ENCODE measurements around the gene HES2.
"Not testable (repeated sequence)": the region's sequence is repeated elsewhere in the genome, so short reads cannot be mapped to it uniquely, and the experiment has no call there.

The HES2 gene

DNA sequence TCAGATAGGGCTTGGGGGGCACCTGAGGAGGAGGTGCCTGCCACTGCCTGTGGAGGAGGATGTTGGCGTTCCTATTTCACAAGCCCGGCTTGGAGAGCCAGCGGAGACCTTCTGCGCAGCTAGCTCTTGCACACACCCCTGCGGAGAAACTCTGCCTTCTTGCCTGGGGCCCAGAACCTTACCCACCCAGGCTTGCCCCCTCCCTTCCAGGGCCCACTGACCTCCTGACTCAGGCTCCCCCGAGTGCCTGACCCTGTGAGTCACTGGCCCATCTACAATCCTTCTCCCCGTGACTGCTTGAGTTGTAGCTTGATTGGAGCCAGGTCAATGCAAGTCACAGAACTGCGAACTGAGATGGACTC is 3.4 kb downstream of the HES2 start:
- DNase-seq: no peak

DNA sequence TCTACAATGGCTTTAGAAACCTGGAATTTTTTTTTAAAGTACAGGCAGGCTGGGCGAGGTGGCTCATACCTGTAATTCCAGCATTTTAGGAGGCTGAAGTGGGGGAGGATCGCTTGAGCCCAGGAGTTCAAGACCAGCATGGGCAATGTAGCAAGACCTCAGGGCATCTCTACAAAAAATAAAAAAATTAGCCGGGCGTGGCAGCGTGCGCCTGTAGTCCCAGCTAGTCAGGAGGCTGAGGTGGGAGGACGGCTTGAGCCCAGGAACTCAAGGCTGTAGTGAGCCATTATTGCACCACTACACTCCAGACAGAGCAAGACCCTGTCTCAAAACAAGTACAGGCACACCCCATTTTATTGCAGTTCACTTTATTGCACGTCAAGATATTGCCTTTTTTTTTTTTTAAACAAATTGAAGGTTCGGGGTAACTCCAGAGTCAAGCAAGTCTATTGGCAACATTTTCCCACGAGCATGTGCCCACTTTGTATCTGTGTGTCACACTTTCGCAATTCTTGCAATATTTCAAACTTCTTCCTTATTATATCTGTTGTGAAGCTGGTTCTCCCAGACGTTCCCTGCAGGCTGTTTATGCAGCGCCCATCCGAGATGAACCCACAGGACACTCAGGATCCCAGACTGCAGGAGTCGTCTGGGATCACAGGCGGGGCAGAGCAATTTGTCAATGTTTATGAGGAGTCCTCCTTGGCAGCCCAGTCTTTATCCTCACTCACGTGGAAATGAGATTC is 4.7 kb downstream of the HES2 start:
- no peak for DNase-seq

DNA sequence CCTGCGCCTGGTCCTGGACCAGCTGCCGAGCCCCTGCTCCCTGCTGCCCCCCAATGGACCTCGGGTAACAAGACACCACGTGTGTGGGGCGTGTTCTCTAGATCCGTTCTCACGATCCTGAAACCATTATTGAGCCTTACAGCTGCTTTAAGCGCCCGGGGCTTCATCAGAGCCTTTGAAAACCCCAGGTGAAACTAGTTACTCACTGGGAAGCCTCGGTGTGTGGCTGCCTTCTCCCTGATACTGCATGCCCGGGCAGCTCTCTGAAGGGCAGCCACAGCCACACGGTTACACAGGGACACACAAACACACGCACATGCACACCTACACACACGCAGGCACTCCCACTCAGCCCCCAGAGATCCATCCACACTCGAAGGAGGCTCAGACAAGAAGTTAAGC is 5.3 kb downstream of the HES2 start:
- peak; percentile 57 for DNase-seq

DNA sequence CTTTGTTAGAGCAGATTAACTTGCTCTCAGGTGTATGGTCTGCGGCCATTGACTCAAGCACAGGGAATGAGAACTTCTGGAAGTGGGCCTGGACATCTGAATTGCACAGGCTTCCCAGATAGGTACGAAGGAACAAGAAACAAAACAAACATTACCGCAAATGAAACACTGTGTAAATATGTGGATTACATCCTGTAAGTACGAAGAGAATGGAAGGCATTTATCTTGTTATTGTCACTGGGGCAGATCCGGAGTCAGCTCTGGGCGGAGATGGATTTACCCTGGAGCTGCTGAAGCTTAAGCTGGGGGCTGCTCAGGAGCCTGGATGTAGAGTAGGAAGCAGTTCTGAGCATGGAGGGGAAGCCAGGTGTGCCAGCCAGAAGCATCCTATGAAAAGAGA is 6.8 kb downstream of the HES2 start:
- DNase-seq: no peak

DNA sequence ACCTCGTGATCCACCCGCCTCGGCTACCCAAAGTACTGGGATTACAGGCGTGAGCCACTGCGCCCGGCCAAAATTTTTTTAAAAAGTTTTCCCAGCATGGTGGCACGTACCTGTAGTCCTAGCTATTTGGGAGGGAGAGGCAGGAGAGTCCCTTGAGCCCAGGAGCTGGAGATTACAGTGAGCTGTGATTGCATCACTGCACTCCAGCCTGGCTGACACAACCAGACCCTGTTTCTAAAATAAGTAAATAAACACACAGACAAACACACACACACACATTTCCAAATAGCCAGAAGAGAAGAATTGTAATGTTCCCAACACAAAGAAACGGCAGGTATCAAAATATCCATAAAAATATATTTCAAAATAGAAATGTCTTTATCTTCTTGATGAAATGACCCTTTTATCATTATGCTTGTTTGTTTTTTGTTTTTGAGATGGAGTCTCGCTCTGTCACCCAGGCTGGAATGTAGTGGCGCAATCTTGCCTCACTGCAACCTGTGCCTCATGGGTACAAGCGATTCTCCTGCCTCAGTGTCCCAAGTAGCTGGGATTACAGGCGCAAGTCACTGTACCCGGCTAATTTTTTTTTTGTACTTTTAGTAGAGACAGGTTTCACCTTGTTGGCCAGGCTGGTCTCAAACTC is 9.3 kb downstream of the HES2 start:
- no peak for DNase-seq

DNA sequence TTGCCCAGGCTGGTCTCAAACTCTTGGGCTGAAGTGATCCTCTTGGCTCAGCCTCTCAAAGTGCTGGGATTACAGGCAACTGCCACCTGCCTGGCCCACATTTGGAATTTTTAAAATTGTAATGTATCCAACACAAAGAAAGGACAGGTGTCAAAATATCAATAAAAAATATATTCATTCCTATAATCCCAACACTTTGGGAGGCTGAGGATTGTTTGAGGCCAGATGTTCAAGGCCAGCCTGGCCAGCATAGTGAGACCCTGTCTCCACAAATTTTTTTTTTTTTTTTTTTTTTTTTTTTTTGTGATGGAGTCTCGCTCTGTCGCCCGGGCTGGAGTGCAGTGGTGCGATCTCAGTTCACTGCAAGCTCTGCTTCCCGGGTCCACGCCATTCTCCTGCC is 10.0 kb downstream of the HES2 start:
- no peak for DNase-seq

DNA sequence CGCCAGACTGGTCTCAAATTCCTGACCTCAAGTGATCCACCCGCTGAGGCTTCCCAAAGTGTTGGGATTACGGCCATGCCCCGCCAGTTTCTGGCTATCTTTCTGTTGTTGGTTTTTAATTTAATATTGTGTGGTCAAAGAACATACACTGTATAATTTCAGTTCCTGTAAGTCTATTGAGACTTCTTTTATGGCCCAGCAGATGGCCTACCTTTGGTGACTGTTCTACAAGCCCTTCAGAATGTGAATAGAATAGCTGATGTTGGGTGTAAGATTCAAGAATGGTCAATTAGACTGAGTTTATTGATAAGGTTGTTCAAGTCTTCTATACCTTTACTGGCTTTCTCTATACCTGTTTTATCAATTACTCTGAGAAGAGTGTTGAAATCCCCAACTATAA is 10.7 kb downstream of the HES2 start:
- no peak for DNase-seq

DNA sequence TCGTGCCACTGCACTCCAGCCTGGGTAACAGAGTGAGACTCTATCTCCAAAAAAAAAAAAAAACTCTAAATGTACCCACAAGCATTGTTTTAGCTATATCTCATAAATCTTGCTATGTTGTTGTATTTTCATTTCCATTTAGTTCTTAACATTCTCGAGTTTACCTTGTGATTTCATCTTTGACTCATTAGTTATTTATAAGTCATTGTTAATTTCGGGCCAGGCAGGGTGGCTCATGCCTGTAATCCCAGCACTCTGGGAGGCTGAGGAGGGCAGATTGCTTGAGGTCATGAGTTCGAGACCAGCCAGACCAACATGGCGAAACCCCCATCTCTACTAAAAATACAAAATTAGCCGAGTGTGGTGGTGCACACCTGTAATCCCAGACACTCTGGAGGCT is 11.7 kb downstream of the HES2 start:
- DNase-seq: no peak

DNA sequence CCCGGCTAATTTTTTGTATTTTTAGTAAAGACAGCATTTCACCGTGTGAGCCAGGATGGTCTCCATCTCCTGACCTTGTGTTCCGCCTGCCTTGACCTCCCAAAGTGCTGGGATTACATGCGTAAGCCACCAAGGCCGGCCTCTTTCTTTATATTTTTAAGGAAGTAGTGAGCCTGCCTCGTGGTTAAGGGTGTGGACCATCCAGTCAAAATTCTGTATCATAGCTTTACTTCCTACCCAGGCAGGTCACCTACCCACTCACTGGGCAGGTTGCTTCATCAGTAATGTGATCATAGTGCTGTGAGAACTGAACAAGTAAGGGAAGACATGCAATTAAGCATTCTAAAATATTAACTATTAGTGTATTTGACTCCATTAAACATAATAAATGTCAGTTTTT is 18.0 kb downstream of the HES2 start:
- DNase-seq: no peak

DNA sequence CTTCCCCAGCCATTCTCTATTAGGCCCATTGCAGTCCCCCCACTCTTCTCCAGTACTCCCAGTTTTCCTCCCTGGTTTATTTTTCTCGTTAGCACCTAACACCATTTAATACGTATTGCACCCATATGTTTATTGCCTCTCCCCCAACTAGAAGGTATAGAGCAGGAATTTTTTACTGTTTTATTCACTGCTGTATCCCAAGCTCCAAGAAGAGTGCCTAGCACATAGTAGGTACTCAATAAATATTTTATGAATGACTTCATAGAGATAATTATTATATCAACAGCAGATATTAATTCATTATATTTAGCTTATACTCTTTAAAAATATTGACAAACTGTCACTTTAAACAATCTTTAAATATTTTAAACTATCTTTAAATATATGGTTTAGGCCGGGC is 20.4 kb downstream of the HES2 start:
- DNase-seq: no peak

DNA sequence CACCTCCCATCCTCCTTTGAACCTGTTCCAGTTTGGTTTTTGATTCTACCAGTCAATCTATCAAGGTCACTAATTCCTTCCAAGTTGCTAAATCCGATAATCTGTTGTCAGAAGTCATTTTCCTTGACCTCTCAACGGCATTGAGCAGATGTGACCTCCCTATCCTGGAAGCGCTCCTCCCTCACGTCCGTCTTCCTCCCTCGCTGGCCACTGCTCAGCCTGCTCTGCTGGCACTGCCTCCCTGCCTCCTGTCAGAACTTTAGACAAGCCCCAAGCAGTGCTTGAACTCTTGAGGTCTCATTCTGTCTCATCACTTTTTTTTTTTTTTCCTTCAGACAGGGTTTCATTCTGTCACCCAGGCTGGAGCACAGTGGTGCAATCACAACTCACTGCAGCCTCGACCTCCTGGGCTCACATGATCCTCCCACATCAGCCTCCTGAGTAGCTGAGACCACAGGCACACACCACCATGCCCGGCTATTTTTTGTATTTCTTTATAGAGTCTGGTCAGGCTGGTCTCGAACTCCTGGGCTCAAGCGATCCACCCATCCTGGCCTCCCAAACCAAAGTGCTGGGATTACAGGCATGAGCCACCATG is 21.8 kb downstream of the HES2 start:
- no peak for DNase-seq

DNA sequence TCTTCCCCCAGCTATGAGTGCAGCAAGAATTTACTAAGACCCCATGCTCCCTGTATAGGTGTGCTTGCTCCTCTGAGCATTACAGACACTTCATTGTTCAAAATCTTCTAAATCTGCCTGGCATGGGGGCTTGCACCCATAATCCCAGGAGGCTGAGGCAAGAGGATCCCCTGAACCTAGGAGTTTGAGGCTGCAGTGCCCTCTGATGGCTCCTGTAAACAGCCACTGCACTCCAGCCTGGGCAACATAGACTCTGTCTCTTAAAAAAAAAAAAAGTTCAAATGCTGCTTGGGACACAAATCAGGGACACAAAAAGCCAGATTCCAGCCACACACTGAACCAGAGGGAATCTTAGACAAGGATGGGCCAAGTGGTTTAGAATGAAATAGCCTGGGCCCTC is 22.7 kb downstream of the HES2 start:
- DNase-seq: no peak

DNA sequence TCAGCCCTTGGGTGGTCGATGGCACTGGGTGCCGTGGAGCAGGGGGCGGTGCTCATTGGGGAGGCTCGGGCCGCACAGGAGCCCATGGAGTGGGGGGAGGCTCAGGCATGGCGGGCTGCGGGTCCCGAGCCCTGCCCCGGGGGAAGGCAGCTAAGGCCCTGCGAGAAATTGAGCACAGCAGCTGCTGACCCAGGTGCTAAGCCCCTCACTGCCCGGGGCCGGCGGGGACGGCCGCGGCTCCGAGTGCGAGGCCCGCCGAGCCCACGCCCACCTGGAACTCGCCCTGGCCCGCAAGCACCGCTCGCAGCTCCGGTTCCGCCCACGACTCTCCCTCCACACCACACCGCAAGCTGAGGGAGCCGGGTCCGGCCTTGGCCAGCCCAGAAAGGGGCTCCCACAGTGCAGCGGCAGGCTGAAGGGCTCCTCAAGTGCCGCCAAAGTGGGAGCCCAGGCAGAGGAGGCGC is 23.9 kb downstream of the HES2 start:
- DNase-seq: not testable (repeated sequence)

DNA sequence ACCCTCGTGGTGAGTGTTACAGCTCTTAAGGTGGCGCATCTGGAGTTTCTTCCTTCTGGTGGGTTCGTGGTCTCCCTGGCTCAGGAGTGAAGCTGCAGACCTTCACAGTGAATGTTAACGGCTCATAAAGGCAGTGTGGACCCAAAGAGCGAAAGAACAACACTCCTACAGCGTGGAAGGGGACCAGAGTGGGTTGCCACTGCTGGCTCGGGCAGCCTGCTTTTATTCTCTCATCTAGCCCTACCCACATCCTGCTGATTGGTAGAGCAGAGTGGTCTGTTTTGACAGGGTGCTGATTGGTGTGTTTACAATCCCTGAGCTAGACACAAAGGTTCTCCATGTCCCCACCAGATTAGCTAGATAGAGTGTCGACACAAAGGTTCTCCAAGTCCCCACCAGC is 24.6 kb downstream of the HES2 start:
- DNase-seq: not testable (repeated sequence)

DNA sequence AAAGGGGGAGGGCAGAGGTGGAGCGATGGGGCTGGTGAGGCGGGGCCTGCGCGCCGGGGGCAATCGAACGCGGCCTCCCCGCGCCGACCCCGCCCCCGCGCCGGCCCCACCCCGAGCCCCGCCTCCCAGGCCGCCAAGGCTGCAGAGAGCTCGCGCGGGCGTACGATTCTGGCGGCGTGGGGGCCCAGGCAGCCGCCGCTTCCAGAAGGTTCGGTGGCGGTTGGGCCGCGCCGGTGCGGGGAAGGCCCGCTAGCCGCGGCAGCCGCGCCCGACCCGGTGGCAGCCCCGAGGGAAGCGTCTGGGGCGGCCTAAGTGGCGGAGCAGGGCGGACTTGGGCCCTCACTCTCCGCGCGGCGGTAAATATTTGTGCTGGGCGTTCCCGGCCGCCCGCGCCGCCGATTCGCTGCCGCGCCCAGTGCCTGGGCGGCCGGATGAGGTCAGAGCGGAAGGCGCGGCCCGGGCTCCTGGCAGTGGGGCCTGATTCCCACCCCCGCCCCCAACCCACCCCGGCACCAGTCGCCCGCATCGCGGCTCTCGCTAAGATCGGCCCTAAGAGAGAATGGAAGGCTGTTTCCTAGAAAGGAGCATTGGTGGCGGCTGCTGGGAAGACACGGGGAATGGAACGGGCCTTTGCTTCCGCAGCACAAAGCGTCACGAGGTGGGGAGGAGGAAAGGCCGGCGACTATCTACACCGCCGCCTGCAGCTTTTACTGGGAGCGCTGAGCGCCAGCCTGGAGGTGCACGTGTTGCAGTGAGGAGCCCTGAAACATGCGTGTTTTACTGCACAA is 26.1 kb downstream of the HES2 start, which contains the start of gene ACOT7:
ACOT7 (minus strand) TSS at position 368 of the 788 bp plus-strand sequence. CDS start 368 bp downstream, outside the sequence.
- peak; percentile 98 for DNase-seq

DNA sequence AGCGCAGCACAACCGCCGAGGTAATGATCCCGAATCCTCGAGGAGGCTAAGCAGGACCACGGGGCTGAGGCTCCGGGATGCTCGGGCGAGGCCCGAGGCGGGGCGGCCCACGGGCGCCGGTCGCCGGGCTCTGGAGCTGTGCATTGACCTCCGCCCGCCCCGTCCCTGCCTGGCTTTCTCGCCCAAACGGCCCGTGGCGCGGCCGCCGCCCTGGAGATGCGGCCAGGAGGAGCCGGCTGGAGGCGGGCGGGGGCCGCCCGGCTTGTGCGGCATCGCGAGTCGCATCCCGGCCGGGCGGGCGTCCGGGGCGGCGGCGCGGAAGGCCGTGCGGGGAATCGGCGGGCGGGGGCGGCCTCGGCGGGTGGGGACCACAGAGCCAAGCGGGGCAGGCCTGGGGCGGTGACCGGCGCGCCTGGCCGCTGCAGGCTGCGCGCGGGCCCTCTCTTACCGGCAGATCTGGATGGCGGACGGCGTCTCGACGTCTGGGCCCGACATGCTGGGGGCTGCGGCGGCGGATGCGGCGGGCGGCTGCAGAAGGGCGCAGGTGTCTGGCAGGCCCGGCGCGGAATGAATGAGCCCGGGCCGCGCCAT is 26.8 kb downstream of the HES2 start:
- DNase-seq: no peak

DNA sequence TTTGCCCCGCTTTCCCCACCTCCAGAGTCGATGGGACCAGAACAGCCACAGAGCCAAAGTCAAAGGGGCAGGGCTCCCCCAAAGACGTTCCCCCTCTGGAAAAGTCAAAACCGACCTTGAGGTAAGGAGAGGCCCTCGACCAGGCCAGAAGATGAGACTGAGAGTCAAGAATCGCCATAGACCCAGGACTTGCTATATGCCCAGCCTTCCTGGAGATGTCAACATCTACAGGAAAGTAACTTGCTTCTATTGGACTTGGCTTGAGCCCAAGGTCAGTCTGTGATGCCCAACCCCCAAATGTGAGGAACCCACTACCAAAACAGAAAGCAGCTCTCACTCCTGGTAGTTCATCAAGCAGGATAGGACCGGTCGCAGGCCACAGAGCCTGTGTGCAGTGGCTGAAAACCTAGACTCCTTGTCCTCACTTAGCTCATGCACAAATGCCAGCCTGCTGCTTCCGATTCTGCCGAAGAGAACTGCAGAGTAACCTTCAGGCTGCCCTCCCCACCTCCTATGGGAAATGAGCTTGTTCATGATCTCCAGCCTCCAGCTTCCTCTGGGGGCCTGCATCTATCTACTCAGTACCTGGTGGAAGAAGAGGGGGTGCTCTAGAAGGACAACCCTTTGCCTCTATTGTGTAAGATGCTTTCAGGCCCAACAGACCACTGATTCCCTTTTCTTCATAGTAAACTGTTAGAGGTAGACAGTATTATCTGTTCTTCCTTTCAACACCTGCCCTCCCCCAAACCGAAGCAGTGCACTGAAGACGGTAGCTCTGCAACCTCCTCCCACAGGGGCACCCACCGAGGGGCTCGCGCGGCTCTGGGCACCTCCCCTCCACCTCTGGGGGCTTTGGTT is 27.5 kb downstream of the HES2 start:
- DNase-seq: no peak

DNA sequence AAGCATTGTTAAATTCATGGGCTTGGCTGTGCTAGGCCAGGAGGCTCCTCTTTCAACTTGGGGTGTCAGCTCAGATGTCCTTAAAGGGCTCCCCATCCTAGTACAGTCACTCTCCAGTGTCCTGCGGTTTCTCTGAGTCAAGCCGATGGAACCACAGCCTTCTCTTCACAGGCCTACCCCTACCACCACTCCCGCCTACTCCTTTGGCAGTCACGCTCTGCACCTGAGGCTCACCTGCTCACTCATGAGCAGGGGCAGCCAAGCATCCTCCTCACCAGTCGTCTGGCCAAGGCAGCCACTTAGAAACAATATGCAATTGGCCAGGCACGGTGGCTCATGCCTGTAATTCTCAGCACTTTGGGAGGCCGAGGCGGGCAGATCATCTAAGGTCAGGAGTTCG is 29.7 kb downstream of the HES2 start:
- no peak for DNase-seq

DNA sequence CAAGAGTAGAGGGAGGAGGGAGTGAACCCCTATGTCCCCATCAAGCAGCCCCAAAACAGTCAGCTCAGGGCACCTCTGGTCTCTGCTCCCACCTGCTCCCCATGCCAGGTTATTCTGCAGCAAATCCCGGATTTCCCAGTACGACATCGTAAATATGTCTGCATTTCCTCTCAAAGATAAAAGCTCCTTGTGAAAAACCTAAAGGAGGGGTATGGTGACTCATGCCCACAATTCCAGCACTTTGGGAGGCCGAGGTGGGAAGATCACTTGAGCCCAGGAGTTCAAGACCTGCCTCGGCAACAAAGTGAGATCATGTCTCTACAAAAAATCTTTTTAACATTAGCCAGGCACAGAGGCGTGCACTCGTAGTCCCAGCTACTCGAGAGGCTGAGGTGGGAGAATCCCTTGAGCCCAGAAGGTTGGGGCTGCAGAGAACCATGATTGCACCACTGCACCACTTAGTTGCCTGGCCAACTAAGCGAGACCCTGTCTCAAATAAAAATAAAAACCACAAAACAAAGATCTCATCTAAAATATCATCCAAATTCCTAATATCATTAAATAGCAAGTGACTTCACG is 33.3 kb downstream of the HES2 start:
- no peak for DNase-seq

DNA sequence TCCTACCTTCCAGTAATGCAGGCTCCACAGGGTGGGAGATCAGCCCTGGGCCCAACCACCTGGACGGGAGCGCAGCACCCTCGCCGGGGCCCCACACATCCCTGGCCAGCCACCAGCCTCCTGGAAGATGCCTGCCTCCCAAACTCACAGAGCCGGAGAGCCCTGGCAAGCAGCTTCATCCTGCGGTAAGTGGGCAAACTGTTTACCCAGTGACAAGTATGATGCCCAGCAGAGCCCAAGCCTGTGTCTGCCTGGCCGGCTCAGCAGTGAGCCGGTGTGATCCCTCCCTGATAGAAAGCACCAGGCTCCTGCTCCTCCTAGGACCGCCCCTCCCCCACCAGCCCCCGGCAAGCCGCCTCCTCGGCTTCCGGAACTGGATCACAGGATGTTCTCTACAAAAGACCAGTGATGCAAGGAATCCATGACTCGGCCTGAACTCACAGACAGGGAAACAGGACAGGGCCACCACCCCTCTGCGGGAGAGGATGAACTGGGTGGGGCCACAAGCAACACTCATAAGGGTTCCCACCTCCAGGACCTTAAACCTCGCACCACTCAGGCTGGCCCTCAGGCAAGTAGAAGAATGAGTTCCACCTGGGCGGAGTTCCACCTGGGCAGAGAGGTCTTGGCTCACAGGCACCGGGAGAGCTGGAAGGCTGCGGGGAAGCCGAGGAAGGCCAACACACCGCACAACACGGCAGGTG is 34.1 kb downstream of the HES2 start:
- DNase-seq: no peak

DNA sequence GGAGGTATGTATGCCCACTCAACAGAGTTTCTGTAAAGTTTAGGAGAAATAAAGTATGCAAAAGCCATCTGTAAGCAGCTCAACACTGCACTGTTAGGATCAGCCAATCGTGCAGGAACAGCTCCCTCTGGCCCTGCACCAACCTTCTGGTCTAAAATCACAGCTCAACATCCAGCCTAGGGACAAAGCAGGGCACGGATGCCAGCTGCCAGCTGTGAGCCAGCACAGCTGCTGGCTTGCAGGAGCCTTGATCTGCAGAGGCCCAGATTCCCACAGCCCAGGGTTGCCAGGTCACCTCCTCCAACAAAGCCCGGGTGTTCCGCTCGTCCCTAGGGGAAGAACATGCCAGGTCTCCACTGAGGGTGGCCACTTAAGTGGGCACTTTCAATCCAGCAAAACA is 34.8 kb downstream of the HES2 start:
- DNase-seq: no peak
